HG03460 (cell line): ENCODE data around the gene NDRG2.
A peak's percentile ranks its signal among the peaks of the same experiment; 100 is the strongest.
"Not testable (repeated sequence)": the region's sequence is repeated elsewhere in the genome, so short reads cannot be mapped to it uniquely, and the experiment has no call there.

Experiments used
- ATAC-seq: cut with Tn5 transposase; IDR thresholded peaks from one replicate; pipeline ENCODE4 v1.9.1; 2021; ENCODE audit not compliant: unreplicated experiment

NDRG2 gene

GRCh38 chr14:21016413-21017190, 8.3 kb downstream of the NDRG2 start:
- ATAC-seq, result no peak

GRCh38 chr14:21015312-21015711, 9.5 kb downstream of the NDRG2 start:
- ATAC-seq, result no peak

- no peak for ATAC-seq
Measured at GRCh38 chr14:21014761-21015190, 10.1 kb downstream of the NDRG2 start.

- ATAC-seq, result no peak
Measured at GRCh38 chr14:21011136-21011535, 13.7 kb downstream of the NDRG2 start.

GRCh38 chr14:21009721-21010120, 15.1 kb downstream of the NDRG2 start:
- not testable (repeated sequence) for ATAC-seq

GRCh38 chr14:21003788-21004346, 21.0 kb downstream of the NDRG2 start:
- ATAC-seq, result no peak

GRCh38 chr14:21001218-21001617, 23.6 kb downstream of the NDRG2 start:
- no peak for ATAC-seq

GRCh38 chr14:20999591-20999990, 25.3 kb downstream of the NDRG2 start:
- no peak for ATAC-seq

- ATAC-seq, result no peak
Measured at GRCh38 chr14:20998674-20999366, 26.0 kb downstream of the NDRG2 start, which contains the start of gene SLC39A2. Gene SLC39A2, plus strand, starts transcription at chr14:20999293. Its CDS starts 154 bp downstream, at chr14:20999447.

- no peak for ATAC-seq
Measured at GRCh38 chr14:20998139-20998538, 26.7 kb downstream of the NDRG2 start.

- no peak for ATAC-seq
Measured at GRCh38 chr14:20997564-20997963, 27.3 kb downstream of the NDRG2 start.

- ATAC-seq, result no peak
Measured at GRCh38 chr14:20997115-20997514, 27.7 kb downstream of the NDRG2 start.

- no peak for ATAC-seq
Measured at GRCh38 chr14:20996521-20996920, 28.3 kb downstream of the NDRG2 start.

GRCh38 chr14:20989787-20990600, 34.9 kb downstream of the NDRG2 start, which contains the start of gene METTL17:
Gene METTL17, plus strand, starts transcription at chr14:20989980. Its CDS starts 23 bp downstream, at chr14:20990003.
- peak; percentile 94 for ATAC-seq

GRCh38 chr14:20989471-20989786, 35.4 kb downstream of the NDRG2 start:
- no peak for ATAC-seq

GRCh38 chr14:20988717-20989470, 36.0 kb downstream of the NDRG2 start:
- ATAC-seq, result no peak

- no peak for ATAC-seq
Measured at GRCh38 chr14:20986811-20987210, 38.0 kb downstream of the NDRG2 start.

- not testable (repeated sequence) for ATAC-seq
Measured at GRCh38 chr14:20985650-20986049, 39.2 kb downstream of the NDRG2 start.

- ATAC-seq, result no peak
Measured at GRCh38 chr14:20982646-20983369, 42.1 kb downstream of the NDRG2 start.

GRCh38 chr14:20980906-20981305, 44.0 kb downstream of the NDRG2 start:
- ATAC-seq, result no peak
